GM12864 (cell line): ENCODE results near the gene HOATZ.

ENCODE experiments used
- DNase-seq: peaks from one replicate; pipeline ENCODE4 v3.0.0-alpha.2; 2011; ENCODE audit warnings: low read depth
- H3K4me3 ChIP-seq: 2 replicates; pipeline ENCODE4 v1.5.1; 2011; ENCODE audit warnings: mild to moderate bottlenecking, low read depth, low read length, control low read depth
- CTCF ChIP-seq: IDR thresholded peaks from 2 replicates; pipeline ENCODE4 v1.5.1; 2011; ENCODE audit warnings: low read depth, mild to moderate bottlenecking, moderate library complexity, low read length, control low read depth, inconsistent platforms; ENCODE audit errors: missing control alignments

The HOATZ gene

GRCh38 chr11:111572581-111572980 lies 58.0 kb downstream of the HOATZ start:
- no peak for TF ChIP-seq CTCF
- no peak for DNase-seq
- H3K4me3 ChIP-seq = no peak overlapping the region

- DNase-seq = no peak
- no peak for TF ChIP-seq CTCF
- no peak overlapping the region for H3K4me3 ChIP-seq
These were observed 59.3 kb downstream of the HOATZ start for GRCh38 chr11:111573821-111574249.

GRCh38 chr11:111574373-111575225 lies 60.0 kb downstream of the HOATZ start:
- no peak overlapping the region for H3K4me3 ChIP-seq
- no peak for TF ChIP-seq CTCF
- no peak for DNase-seq

GRCh38 chr11:111575740-111576139 lies 61.2 kb downstream of the HOATZ start:
- no peak for TF ChIP-seq CTCF
- DNase-seq = no peak
- no peak overlapping the region for H3K4me3 ChIP-seq

- no peak for DNase-seq
- no peak for TF ChIP-seq CTCF
- H3K4me3 ChIP-seq = no peak overlapping the region
These were observed 63.2 kb downstream of the HOATZ start for GRCh38 chr11:111577821-111578220.

- no peak for DNase-seq
- H3K4me3 ChIP-seq = no peak overlapping the region
- no peak for TF ChIP-seq CTCF
These were observed 66.8 kb downstream of the HOATZ start for GRCh38 chr11:111581341-111581740.

- DNase-seq = no peak
- no peak for TF ChIP-seq CTCF
- no peak overlapping the region for H3K4me3 ChIP-seq
These were observed 67.6 kb downstream of the HOATZ start for GRCh38 chr11:111582163-111582562.
